Sigmoid colon (tissue), 7 donors: Measurements from ENCODE around the gene PLEKHO2. TPM values are rescaled to one million over a fixed set of nuclear protein-coding genes. Genes with fewer than 3 reads are reported as not detected.

Experiments
- DNase-seq: peaks from one replicate; pipeline ENCODE4 v3.0.0-alpha.2; 2019
- H3K27ac ChIP-seq, 4 donors: fragments of 200-600 bp; sonication (generic); one replicate each; pipeline ENCODE4 v1.5.1; 2016 to 2019; ENCODE audit warnings: mild to moderate bottlenecking in 1 of 4
- H3K27me3 ChIP-seq, 3 donors: fragments of 200-600 bp; sonication (generic); one replicate each; pipeline ENCODE4 v1.5.1; 2019; ENCODE audit warnings: mild to moderate bottlenecking in 1 of 3
- H3K36me3 ChIP-seq, 4 donors: fragments of 200-600 bp; sonication (generic); one replicate each; pipeline ENCODE4 v1.5.1; 2016 to 2019
- H3K4me1 ChIP-seq, 4 donors: fragments of 200-600 bp; sonication (generic); one replicate each; pipeline ENCODE4 v1.5.1; 2017 to 2019
- H3K4me3 ChIP-seq, 4 donors: fragments of 200-600 bp; sonication (generic); one replicate each; pipeline ENCODE4 v1.5.1; 2017 to 2019; ENCODE audit warnings: mild to moderate bottlenecking in 2 of 4, moderate library complexity in 1 of 4
- H3K9me3 ChIP-seq, 4 donors: fragments of 200-600 bp in 3 of 4; sonication (generic) in 3 of 4; one replicate each; pipeline versions ENCODE4 v1.5.1 to v1.6.1; 2013 to 2019
- EP300 ChIP-seq, 4 donors: sonication (generic); formaldehyde crosslinking; IDR thresholded peaks; one replicate each; pipeline ENCODE4 v1.6.1; 2017; ENCODE audit warnings: antibody characterized with exemption in 4 of 4
- POLR2A ChIP-seq, 2 donors: fragments of 450-650 bp; IDR thresholded peaks; one replicate each; pipeline ENCODE4 v1.6.1; 2016; ENCODE audit warnings: antibody characterized with exemption in 2 of 2, mild to moderate bottlenecking in 2 of 2, moderate library complexity in 2 of 2
- POLR2AphosphoS5 ChIP-seq, 4 donors: sonication (generic); formaldehyde crosslinking; IDR thresholded peaks; one replicate each; pipeline ENCODE4 v1.6.1; 2017; ENCODE audit warnings: antibody characterized with exemption in 4 of 4
- WGBS, 2 donors: extraction: QIAGEN DNeasy Blood & Tissue Kit; methylation state at CpG; one replicate each; pipeline ENCODE4 v1.1.7; 2013; 5-methylcytosine and 5-hydroxymethylcytosine counted together
- intact Hi-C: fragments of 100-400 bp; cut with DNase I; formaldehyde crosslinking; loops from one replicate; pipeline ENCODE4 v1.15.1; 2023
- polyA plus RNA-seq, 3 donors: library from polyadenylated mRNA; stranded (reverse); fragments of 200-250 nt; gene quantifications; one replicate each; pipeline ENCODE4 v1.2.3, GENCODE V29; 2013
- total RNA-seq, 4 donors: library from RNA; depleted of rRNA; stranded (reverse); fragments of >200 nt; gene quantifications; one replicate each; pipeline ENCODE4 v1.1.0, GENCODE V29; 2016
- TF ChIP-seq, protein P1 (sequence below), 4 experiments: fragments of 450-650 bp in 3 of 4; fragments of 200-600 bp in 1 of 4; IDR thresholded peaks; one replicate each; pipeline ENCODE4 v1.5.1; 2016 to 2019; ENCODE audit warnings: antibody characterized with exemption in 4 of 4, mild to moderate bottlenecking in 3 of 4, moderate library complexity in 2 of 4
- donor health status: healthy with polysubstance abuse.
- donor health status: Bipolar disorder and iron deficiency.
- donor health status: healthy.

The PLEKHO2 gene
- total and polyA plus RNA-seq, 7 donors: 11.4 to 43.4 (median 20.1) TPM

GRCh38 chr15:64825431-64826294 is 16.1 kb upstream of the PLEKHO2 start, which contains the start of gene PIF1:
Gene PIF1, minus strand, starts transcription at chr15:64825647. Its CDS starts 1,312 bp downstream, at chr15:64824335.
- Histone ChIP-seq H3K4me3 (peak within 1 kb of the TSS; percentile 12 to 55 (median 48)), H3K4me1 (peaks cover 0 to 29% (median 23%) of the 10 kb centered on the region in 4 donors), H3K27me3 (no peaks in the 10 kb centered on the region), H3K9me3 (no peaks in the 10 kb centered on the region), H3K36me3 (no peaks in the 10 kb centered on the region), H3K27ac (peak within 1 kb of the TSS; percentile 71 to 82 (median 76))
- peak; percentile 96 for DNase-seq
- TF ChIP-seq POLR2A (IDR thresholded peaks at IDR 0.05) (peak in 1 of 2 donors; percentile 50), POLR2AphosphoS5 (IDR thresholded peaks at IDR 0.05) (peak; percentile 65 to 94 (median 67)), EP300 (IDR thresholded peaks at IDR 0.05) (no peak)
- TF ChIP-seq, protein P1, sequence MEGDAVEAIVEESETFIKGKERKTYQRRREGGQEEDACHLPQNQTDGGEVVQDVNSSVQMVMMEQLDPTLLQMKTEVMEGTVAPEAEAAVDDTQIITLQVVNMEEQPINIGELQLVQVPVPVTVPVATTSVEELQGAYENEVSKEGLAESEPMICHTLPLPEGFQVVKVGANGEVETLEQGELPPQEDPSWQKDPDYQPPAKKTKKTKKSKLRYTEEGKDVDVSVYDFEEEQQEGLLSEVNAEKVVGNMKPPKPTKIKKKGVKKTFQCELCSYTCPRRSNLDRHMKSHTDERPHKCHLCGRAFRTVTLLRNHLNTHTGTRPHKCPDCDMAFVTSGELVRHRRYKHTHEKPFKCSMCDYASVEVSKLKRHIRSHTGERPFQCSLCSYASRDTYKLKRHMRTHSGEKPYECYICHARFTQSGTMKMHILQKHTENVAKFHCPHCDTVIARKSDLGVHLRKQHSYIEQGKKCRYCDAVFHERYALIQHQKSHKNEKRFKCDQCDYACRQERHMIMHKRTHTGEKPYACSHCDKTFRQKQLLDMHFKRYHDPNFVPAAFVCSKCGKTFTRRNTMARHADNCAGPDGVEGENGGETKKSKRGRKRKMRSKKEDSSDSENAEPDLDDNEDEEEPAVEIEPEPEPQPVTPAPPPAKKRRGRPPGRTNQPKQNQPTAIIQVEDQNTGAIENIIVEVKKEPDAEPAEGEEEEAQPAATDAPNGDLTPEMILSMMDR (IDR thresholded peaks at IDR 0.05): no peak
- intact Hi-C loops: no loop called here
- 8% methylated on average over 35 of the region's 35 CpGs for WGBS, 2 donors

DNA sequence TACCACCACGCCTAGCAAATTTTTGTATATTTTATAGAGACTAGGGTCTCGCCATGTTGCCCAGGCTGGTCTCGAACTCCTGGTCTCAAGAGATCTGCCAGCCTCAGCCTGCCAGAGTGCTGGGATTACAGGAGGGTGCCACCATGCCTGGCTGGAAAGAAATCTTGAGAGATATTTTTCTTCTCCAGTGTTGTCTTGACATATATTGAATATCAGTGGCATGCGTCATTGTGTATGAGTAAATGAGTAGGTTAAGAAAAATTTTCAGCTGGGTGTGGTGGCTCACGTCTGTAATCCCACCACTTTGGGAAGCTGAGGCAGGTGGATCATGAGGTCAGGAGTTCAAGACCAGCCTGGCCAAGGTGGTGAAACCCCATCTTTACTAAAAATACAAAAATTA is 12.7 kb upstream of the PLEKHO2 start:
- Histone ChIP-seq H3K4me1 (peaks cover 0 to 21% (median 19%) of the 10 kb centered on the region in 4 donors), H3K9me3 (no peaks in the 10 kb centered on the region), H3K27ac (no peak overlapping the region), H3K36me3 (no peaks in the 10 kb centered on the region), H3K4me3 (no peak overlapping the region), H3K27me3 (no peaks in the 10 kb centered on the region)
- 88 to 97% methylated on average over 5 of the region's 5 CpGs for WGBS, 2 donors
- intact Hi-C loops: no loop called here
- no peak for DNase-seq
- TF ChIP-seq, protein P1 (IDR thresholded peaks at IDR 0.05): no peak
- TF ChIP-seq POLR2AphosphoS5 (IDR thresholded peaks at IDR 0.05): no peak
- TF ChIP-seq EP300 (IDR thresholded peaks at IDR 0.05): no peak
- no peak for TF ChIP-seq POLR2A (IDR thresholded peaks at IDR 0.05)

- 92 to 94% methylated on average over 4 of the region's 4 CpGs for WGBS, 2 donors
- Histone ChIP-seq H3K27me3 (no peaks in the 10 kb centered on the region), H3K4me1 (peaks cover 0 to 12% (median 10%) of the 10 kb centered on the region in 4 donors), H3K4me3 (no peak overlapping the region), H3K9me3 (no peaks in the 10 kb centered on the region), H3K27ac (no peak overlapping the region), H3K36me3 (no peaks in the 10 kb centered on the region)
- intact Hi-C loops: no loop called here
- TF ChIP-seq, protein P1 (IDR thresholded peaks at IDR 0.05): no peak
- TF ChIP-seq POLR2A (IDR thresholded peaks at IDR 0.05): no peak
- no peak for TF ChIP-seq EP300 (IDR thresholded peaks at IDR 0.05)
- no peak for TF ChIP-seq POLR2AphosphoS5 (IDR thresholded peaks at IDR 0.05)
- no peak for DNase-seq
Measured at GRCh38 chr15:64833690-64834089, 8.0 kb upstream of the PLEKHO2 start.

- intact Hi-C loops: no loop called here
- no peak for TF ChIP-seq POLR2A (IDR thresholded peaks at IDR 0.05)
- TF ChIP-seq EP300 (IDR thresholded peaks at IDR 0.05): no peak
- TF ChIP-seq POLR2AphosphoS5 (IDR thresholded peaks at IDR 0.05): no peak
- TF ChIP-seq, protein P1 (IDR thresholded peaks at IDR 0.05): peak in 1 of 4 experiments; percentile 4
- 49 to 62% methylated on average over 14 of the region's 14 CpGs for WGBS, 2 donors
Measured at GRCh38 chr15:64836023-64836536, 5.6 kb upstream of the PLEKHO2 start.

More at GRCh38 chr15:64836023-64836536, 5.6 kb upstream of the PLEKHO2 start:
- Histone ChIP-seq H3K27ac (peak overlapping the region; percentile 75 to 83 (median 82)), H3K4me1 (peaks cover 0 to 21% (median 18%) of the 10 kb centered on the region in 4 donors), H3K9me3 (no peaks in the 10 kb centered on the region), H3K36me3 (no peaks in the 10 kb centered on the region), H3K4me3 (peak overlapping the region in 3 of 4 donors; percentile 19 to 34 (median 22)), H3K27me3 (no peaks in the 10 kb centered on the region)
- DNase-seq: peak; percentile 71
